ENCODE measurements around the gene PDE6B. TPM values are rescaled to one million over a fixed set of nuclear protein-coding genes. Genes with fewer than 3 reads are reported as not detected.
"Not testable (repeated sequence)": the region's sequence is repeated elsewhere in the genome, so short reads cannot be mapped to it uniquely, and the experiment has no call there.

The PDE6B gene
- total RNA-seq, 1 donor from 2014 or later = 3.2 TPM

GRCh38 chr4:635851-636627, 10.7 kb downstream of the PDE6B start:
- no peak for DNase-seq (ENCODE audit: low read depth in 2 of 2)

GRCh38 chr4:636628-637159, 11.3 kb downstream of the PDE6B start:
- no peak for DNase-seq (ENCODE audit: low read depth in 2 of 2)

- DNase-seq (ENCODE audit: low read depth in 2 of 2) = no peak
Observed at GRCh38 chr4:637536-638280, 12.3 kb downstream of the PDE6B start.

GRCh38 chr4:642366-642765, 17.0 kb downstream of the PDE6B start:
- not testable (repeated sequence) for DNase-seq (ENCODE audit: low read depth in 2 of 2)

GRCh38 chr4:646460-646859, 21.1 kb downstream of the PDE6B start:
- DNase-seq (ENCODE audit: low read depth in 2 of 2) = no peak

- no peak for DNase-seq (ENCODE audit: low read depth in 2 of 2)
Observed at GRCh38 chr4:647481-647880, 22.1 kb downstream of the PDE6B start.

- no peak for DNase-seq (ENCODE audit: low read depth in 2 of 2)
Observed at GRCh38 chr4:648579-649292, 23.4 kb downstream of the PDE6B start.

GRCh38 chr4:649293-649625, 23.9 kb downstream of the PDE6B start:
- no peak for DNase-seq (ENCODE audit: low read depth in 2 of 2)

- no peak for DNase-seq (ENCODE audit: low read depth in 2 of 2)
Observed at GRCh38 chr4:649751-650310, 24.5 kb downstream of the PDE6B start.

- no peak for DNase-seq (ENCODE audit: low read depth in 2 of 2)
Observed at GRCh38 chr4:650461-650860, 25.1 kb downstream of the PDE6B start.

- DNase-seq (ENCODE audit: low read depth in 2 of 2) = no peak
Observed at GRCh38 chr4:650951-651883, 25.8 kb downstream of the PDE6B start.

- no peak for DNase-seq (ENCODE audit: low read depth in 2 of 2)
Observed at GRCh38 chr4:651884-652642, 26.7 kb downstream of the PDE6B start.

GRCh38 chr4:653080-653821, 27.9 kb downstream of the PDE6B start:
- DNase-seq (ENCODE audit: low read depth in 2 of 2) = no peak

GRCh38 chr4:653831-654502, 28.6 kb downstream of the PDE6B start:
- DNase-seq (ENCODE audit: low read depth in 2 of 2) = no peak

GRCh38 chr4:654503-654845, 29.1 kb downstream of the PDE6B start:
- DNase-seq (ENCODE audit: low read depth in 2 of 2) = no peak

- no peak for DNase-seq (ENCODE audit: low read depth in 2 of 2)
Observed at GRCh38 chr4:654871-655463, 29.6 kb downstream of the PDE6B start.

- no peak for DNase-seq (ENCODE audit: low read depth in 2 of 2)
Observed at GRCh38 chr4:655464-656151, 30.2 kb downstream of the PDE6B start.
